ENCODE results near the gene FAT4.

Gene FAT4, protein sequence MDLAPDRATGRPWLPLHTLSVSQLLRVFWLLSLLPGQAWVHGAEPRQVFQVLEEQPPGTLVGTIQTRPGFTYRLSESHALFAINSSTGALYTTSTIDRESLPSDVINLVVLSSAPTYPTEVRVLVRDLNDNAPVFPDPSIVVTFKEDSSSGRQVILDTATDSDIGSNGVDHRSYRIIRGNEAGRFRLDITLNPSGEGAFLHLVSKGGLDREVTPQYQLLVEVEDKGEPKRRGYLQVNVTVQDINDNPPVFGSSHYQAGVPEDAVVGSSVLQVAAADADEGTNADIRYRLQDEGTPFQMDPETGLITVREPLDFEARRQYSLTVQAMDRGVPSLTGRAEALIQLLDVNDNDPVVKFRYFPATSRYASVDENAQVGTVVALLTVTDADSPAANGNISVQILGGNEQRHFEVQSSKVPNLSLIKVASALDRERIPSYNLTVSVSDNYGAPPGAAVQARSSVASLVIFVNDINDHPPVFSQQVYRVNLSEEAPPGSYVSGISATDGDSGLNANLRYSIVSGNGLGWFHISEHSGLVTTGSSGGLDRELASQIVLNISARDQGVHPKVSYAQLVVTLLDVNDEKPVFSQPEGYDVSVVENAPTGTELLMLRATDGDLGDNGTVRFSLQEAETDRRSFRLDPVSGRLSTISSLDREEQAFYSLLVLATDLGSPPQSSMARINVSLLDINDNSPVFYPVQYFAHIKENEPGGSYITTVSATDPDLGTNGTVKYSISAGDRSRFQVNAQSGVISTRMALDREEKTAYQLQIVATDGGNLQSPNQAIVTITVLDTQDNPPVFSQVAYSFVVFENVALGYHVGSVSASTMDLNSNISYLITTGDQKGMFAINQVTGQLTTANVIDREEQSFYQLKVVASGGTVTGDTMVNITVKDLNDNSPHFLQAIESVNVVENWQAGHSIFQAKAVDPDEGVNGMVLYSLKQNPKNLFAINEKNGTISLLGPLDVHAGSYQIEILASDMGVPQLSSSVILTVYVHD (N-terminal part only)

GRCh38 chr4:125314676-125315575 is at the start of gene FAT4:
TSS of gene FAT4 (plus strand) at chr4:125314955. CDS start at chr4:125316412, 1,457 bp downstream.
- DNase-seq = peak; percentile 98

GRCh38 chr4:125265846-125266245 is 48.9 kb upstream of the FAT4 start:
- no peak for DNase-seq

DNA sequence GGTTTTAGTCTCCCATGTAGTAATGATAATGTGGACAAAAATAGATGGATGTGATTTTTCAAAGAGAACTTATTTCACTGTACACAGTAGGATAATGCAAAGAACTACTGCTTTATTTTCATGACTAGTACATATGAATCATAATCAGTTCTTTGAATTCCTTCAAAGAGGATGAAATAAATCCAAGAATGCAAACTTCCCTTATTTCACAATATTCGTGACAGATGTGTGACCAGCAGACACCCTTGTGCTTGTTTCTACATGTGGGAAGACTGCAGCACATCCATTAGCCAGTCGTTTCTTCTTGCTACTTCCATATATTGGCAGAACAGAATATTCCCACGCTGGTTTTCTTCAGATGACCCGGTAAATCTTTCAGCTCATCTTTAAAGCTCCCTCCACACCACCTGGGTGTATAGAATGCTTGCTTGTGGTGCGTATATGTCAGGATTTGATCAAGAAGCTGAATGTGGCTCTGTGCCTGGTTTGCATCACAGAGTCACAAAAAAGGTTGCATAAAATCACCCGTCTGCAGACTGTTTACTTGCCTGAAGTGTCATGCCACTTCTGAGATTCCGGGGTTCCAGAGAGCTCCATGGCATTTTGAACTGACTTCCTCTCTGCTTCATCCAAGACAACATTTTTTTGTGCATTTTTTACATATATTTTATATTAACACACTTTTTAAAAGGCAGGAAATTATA is 47.7 kb upstream of the FAT4 start:
- DNase-seq = no peak

DNA sequence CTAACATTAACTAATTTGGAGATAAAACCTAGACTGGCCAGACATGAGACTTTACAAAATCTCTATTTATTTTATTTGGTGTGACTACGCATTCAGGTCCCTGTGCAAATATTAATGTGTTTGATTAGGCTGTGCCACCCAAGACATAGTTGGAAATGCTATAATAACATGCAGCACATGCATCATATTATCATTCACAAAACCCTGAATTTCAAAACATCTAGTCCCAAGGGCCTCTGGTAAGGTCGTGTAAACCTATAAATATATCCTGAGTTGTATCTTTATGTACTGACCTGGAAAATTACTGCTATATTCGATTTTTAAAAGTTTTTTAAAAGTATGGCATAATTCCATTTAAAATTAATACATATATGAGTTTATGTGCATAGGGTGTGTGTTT is 47.1 kb upstream of the FAT4 start:
- DNase-seq = no peak

DNA sequence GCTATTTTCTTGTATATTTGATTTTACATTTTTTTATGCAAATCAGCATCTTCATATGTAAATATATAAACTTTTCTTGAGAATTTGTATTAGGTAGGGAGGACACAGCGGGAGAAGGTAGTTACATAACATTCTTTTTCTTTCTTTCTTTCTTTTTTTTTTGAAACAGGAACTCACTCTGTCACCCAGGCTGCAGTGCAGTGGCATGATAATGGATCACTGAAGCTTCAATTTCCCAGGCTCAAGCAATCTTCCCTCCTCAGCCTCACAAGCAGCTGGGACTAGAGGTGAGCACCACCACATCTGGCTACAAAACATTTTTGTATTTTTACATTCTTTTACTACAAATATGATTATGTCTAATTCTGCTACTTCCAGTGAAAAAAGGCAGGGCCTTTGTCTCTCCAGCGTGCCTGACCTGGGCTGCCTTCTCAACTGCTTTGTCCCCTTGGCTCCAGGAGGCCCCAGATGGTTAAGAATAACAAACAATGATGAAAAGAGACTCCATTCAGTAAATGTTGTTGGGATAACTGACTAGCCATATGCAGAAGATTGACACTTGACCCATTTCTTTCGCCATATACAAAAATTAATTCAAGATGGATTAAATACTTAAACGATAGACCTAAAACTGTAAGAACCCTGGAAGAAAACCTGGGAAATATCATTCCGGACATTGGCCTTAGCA is 46.5 kb upstream of the FAT4 start:
- no peak for DNase-seq

GRCh38 chr4:125276811-125277210 is 37.9 kb upstream of the FAT4 start:
- DNase-seq = no peak

GRCh38 chr4:125277790-125278189 is 37.0 kb upstream of the FAT4 start:
- no peak for DNase-seq

GRCh38 chr4:125280892-125281403 is 33.8 kb upstream of the FAT4 start:
- DNase-seq = no peak

DNA sequence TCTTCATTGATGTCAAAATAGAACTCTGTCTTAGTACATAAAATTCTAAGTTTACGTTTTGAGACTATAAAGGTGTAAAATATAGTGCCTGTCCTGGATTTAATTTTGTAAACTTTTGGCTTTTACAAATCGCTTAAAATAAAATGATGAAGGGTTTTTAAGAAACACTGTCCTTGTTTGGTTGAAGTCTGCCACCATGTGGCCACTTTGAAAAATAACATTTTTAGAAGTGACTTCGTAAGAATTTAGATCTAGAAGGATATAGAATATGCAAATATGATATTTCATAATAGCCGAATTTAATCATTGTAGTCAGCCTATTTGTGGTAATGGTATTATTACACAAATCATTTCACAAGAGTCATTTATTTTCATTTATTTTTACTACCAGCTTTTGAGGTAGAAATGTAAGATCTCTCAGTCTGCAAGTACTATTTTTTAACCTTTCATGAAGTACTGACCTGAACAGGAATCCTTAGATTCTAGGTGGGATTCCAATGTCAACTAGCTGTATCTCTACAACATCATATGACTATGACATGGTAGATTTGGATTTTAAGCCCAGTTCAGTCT is 31.0 kb upstream of the FAT4 start:
- DNase-seq = no peak

DNA sequence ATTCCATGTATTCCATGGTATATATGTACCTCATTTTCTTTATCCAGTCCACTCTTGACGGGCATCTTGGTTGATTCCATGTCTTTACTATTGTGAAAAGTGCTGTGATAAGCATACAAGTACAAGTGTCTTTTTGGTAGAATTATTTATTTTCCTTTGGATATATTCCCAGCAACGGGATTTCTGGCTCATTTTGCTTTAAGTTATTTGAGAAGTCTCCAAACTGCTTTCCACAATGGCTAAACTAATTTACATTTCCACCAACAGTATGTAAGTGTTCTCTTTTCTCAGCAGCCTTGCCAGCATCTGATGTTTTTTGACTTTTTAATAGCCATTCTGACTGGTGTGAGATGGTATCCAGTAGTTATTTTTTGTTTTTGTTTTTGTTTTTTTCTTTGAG is 17.6 kb upstream of the FAT4 start:
- no peak for DNase-seq

GRCh38 chr4:125303058-125303457 is 11.7 kb upstream of the FAT4 start:
- no peak for DNase-seq

DNA sequence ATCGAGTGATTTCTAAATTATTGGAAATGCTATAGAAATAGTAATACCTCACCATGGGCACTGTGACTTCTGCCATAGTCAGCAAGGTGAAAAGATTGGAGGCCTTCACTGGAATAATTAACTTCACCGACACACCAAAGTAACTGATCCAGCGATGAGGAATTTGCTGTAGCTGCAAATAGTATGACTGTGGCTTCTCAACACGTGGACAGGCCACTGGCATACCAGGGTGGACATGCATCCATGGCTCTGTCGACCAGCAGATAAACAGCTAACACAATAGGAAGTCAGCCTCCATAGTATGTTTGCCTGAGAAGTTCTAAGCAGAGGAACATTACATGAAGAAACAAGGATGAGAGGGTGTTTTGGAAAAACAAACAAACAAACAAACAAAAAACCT is 10.9 kb upstream of the FAT4 start:
- DNase-seq = no peak

DNA sequence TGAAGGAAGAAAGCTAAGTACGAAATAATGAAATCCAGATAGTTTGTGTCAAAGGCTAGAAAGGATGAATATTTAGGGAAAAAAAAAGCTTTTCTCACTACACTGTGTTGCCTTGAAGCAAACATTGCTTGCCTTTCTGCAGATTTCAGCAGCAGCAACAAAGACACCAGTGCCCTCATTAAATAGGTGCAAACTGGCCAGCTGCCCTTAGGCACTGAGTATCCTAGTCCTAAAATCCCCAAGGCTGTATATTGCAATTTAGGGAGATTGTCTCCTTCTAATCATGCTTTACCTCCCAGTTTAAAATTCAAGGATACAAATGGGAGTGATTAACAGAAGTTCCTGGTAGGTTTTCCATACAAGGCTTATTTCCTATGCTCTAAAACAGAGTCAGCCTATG is 8.6 kb upstream of the FAT4 start:
- DNase-seq = no peak

- DNase-seq = no peak
Measured at GRCh38 chr4:125306533-125306932, 8.2 kb upstream of the FAT4 start.

GRCh38 chr4:125311503-125311902 is 3.3 kb upstream of the FAT4 start:
- DNase-seq = no peak

DNA sequence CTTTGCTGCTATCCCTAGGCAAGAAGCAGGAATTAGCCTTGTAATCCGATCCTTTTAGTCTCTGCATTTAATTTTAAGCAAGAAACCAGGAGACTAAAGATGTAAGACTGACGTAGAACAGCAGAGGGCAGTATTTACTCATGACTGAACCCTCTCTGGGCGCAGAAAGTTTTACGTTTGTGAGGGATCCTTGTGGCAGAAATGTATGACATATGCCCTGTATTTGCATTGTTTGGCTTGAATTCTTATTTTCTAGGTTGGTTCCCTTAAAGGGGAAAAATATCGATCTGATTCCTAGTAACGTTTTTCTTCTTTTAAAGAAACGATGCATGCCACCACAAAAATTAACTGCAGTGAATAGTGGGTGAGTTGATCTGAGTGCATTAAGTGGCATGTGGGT is 1.3 kb upstream of the FAT4 start:
- peak; percentile 81 for DNase-seq

DNA sequence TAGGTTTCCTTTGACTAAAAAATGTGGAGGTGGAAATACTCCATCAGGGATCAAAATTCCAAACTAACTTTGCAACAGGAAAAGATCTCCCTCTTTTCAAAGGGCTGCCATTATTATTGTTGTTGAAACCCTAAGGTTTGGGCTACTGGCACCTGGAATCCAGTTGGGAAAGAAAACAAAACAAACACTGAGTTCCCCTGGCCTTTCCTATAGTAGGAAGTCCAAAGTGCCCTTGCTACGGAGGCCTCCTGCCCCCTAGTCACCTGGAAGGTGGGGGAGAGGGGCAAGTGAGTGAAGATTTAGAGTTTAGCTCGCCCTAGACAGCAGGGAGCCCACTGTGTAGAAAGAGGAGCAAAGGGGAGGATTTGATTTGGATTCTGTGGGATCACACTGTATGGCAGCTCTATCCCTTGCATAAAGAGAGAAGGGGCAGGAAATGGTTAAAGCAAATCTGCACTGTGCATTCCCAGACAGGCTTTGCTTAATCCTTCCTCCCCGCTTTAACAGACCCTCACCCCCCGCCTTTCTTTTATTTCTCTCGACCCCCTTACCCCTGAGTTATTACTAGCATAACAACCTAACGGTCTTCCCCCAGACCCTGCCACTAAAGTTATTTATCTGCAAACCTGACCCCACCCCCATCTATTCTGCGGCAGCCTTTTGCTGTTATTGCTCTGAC is 627 bp upstream of the FAT4 start:
- DNase-seq = no peak

DNA sequence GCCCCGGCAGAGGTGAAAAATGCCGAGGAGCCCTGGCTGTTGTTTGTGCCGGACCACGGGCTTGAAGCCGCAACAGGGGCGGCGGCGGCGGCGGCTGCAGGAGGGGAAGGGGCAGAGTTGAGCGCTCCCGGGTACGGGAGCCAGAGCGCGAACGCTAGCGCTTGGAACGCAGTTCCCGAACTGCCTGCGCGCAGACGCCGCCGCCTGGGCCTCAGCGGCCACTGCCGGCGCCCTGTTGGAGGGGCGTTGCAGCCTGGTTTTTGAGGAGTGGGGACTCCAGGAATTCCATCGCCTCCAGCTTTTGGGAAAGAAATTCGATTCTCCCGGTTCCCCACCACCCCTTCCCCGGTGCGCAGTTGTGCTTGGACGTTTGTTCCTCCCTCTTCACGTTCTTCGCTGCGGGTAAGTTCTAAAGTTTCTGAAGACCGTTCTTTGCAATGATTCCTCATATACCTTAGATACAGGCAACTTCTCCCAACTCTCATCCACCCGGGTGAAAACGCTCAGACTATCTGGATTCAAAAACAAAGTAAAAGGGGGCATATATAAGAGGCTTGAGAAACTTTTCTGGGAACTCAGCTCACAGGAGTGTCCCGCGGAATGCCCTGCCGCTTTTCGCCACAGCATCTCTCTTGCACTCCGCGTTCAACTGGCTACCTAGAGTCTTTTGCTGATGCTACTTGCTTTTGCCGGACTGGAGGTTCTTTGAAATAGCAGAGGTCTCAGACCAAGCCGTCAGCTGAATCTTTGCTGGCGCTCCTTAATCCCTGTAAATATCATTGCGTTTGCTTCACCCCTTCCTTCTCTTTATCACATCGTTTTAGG is 1.0 kb downstream of the FAT4 start:
- peak; percentile 68 for DNase-seq

DNA sequence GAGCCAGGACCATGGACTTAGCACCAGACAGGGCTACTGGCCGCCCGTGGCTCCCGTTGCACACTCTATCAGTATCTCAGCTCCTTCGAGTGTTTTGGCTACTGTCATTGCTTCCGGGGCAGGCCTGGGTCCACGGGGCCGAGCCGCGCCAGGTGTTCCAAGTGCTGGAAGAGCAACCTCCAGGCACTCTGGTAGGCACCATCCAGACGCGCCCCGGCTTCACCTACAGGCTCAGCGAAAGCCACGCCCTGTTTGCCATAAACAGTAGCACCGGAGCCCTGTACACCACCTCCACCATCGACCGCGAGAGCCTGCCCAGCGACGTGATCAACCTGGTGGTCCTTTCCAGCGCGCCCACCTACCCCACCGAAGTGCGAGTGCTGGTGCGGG is 1.6 kb downstream of the FAT4 start:
- DNase-seq = peak; percentile 48
